ENCODE measurements around the gene LINC01488.

Gene LINC01488

DNA sequence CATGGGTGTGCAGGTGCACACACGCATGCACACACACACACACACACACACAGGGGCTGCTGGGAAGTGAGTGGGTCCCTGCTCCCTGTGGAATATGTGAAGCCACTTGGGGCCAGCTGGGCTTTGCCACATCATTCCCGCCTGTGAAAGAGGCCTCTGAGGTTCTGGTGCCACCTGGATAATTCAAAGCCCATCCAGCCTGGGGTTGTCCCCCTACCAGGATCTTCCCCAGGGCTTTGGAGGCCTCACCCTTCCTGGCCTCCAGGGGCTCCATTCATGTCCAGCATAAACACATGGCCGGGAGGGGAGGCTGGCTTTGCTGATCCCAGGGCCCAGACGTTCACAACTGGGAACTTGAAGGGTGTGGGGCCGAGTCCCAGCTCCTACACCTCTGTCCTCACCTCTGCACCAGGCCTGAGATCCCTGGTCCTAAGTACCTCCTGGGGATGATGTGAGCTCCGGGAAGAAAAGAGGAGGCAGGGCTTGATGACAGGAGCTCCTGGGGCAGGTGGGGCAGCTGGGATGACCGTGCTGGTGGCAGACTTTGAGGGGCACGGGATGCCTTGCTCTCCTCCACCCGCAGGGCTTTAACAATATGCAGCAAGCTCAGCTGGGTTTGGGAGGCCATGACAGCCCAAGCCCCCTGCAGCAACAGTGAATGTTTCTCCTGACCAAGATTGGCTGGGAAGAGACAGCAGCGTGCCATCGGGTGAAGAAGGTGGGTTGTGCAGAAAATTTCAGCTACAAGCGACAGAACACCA lies 14.2 kb downstream of the LINC01488 start:
- no peak for DNase-seq

DNA sequence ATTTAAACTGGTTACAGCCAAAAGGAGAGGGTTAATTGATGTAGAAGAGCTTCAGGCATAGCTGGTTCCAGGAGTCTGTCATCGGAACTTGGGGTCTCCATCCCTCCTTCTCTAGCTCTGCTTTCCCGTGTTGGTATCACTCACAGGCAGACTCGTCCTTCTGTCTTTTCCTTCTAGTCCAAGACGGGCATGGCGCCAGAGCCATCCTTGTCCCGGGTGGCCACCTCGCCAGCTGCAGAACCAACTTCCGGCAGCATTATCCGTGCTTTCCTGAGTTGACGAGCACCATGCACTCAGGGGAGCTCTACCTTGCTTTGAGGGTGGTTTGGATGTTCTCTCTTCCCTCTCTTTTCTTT lies 14.7 kb downstream of the LINC01488 start:
- DNase-seq: no peak

DNA sequence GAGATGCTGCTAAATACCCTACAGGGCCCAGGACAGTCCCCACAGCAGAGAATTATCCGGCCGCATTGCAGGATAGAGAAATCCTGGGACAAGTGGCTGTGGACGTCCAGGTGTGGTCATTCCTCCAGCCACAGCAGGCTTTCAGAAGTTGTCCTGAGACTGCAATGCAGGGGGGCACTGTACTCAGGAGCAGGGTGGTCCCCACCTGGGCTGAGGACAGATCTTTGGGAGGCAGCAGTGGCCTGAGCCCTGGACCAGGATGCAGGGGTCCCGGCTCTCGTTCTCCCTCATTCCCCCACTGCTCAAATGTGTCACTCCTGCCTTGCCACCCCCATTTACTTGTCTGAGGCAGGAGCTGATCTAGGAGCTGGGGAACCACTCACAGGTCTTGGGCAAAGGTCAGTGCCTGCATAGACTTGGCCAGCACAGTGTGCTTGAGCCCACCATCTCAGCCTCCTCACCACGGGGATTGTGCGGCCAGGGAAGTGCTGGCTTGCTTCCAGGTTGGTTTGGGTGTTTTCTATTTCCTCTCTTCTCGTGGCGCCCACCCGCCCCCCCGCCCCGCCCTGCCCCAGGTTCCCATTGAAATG lies 15.3 kb downstream of the LINC01488 start:
- DNase-seq: no peak

DNA sequence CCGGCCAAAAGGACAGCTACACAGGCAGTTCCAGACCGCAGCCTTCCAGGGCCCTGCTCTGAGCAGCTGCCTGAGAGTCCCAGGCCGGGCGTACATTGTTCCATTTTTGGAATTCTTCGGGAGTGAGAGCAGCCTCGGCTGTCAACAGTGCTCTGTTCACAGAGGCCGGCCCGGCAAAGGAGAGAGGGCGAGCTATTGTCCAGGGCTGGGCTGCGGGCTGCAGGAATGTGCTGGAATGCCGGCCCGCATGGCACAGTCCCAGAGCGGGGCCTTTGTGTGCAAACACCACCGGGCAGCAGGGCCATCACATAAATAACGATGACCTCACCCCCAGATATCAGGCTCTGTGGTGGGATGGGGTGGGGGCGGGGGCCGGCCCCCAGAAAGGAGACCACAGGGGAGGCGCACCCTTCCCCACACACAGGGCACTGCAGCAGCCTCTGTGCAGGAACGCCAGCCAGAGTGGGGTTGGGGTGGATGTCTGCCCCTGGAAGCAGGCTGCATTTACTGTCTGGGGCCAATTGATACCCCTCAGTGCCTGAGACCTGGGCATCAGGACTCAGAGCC lies 15.8 kb downstream of the LINC01488 start:
- DNase-seq: no peak

DNA sequence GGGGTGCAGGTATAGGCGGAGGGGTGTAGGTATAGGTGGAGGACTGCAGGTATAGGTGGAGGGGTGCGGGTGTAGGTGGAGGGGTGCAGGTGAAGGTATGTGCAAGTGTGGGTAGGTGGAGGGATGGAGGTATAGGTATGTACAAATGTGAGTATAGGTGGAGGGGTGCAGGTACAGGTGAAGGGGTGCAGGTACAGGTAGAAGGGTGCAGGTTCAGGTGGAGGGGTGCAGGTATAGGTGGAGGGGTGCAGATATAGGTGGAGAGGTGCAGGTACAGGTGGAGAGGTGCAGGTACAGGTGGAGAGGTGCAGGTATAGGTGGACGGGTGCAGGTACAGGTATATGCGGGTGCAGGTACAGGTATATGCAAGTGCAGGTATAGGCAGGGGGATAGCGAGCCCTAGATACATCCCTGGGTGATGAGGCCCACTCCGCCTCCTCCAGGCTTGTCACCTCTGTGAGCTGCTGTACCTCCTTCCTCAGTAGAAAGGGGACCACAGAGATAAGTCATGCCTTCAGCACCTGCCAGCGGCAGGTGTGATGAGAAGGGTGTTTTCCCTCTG lies 17.2 kb downstream of the LINC01488 start:
- no peak for DNase-seq

DNA sequence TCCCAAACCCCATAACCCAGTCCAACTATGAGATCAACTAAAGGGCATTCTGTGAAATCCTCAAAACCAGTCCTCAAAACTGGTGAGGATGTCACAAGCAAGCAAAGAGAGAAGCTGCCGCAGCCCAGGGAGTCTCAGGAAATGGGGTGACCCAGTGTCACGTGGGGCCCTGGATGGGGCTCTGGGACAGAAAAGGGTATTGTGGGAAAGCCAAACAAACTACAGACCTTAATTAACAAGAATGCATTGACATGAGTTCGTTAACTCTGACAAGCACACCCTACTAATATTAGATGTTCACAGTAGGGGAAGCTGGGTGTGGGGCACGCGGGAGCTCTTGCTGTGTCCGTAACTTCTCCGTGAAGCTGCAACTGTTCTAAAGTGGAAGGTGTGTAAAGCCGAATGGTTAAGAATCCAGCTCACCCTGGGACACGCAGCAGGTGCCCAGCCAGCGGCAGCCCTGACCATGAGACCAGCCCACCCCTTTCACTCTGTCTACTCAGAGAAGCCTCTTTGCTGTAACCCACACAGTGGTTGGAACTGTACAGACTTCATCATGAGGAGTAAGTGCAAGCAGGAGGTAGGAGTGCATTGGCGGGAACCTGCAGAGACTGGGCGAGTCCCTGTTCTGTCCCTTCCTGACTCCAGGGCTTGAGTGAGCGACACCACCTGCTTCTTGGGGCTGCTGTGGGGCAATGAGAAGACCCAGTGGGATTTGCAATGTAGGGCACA lies 17.9 kb downstream of the LINC01488 start:
- no peak for DNase-seq

DNA sequence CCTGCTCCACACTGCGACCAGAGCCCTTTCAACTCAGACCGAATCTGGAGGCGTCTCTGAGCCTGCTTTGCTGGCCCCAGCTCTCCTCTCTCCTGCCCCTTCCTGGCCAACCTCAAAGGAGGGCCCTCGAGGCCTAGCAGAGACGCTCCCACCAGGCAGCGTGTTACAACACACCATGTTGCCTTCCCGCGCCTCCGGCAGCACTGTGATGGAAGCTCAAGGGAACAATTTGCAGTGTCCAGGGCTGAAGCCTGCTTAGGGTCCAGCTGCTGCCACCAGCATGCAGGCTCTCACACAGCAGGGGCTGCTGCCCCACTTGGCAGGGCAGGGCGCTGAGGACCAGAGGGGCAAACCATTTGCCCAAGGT lies 18.4 kb downstream of the LINC01488 start:
- no peak for DNase-seq

DNA sequence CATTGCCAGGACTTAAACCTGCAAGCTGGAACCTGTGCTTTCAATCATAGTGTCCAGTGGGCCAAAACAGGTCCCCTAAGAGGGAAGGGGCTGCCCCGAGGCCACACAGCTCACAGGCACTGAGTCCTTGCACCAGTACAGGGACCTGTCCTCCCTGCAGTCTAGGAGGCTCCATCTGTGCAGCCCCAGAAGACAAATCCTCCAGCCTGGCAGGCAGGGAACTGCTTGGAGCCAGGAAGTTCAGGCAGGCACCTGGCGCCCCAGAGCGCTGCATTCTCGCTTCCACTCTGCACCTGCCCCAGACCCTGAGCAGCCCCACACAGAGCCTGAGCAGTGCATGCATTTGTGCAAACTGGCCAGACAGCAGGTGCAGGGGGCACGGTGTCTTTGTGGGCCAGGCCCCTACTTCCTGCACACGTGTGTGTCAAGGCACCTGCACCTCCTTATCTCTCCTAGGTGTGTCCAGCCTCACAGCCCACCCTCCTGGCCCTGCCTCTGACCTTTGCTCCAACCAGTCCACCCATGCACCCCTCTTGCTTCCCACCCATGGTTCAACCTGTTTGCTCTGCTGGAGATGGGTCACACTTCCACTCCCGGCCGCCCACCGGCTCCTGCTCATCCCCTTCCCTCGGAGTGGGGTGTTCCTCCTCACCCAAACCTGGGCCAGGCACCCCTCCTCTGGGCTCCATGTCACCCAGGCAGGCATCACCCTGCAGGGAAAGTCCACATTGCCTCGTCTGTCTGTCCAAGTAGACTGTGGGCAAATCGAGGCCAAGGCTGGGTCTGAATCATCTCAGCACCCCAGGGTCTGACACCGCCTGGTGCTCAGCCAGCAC lies 19.0 kb downstream of the LINC01488 start:
- no peak for DNase-seq

DNA sequence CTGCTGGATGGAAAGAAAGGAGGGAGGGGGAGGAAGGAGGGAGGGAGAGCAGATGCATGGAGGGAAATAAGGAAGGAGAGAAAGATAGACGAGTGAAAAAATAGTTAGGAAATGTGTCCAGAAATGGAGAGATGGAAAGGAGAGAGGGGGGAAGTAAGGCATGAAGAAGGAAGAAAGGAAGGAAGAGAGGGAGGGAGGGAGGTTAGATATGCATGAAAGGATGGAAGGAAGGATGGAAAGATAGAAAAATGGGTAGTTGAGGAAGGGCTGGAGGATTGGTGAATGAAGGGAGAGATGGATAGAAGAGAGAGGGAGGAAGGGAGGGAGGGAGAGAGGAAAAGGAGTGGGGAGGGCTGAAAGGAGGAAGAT lies 19.6 kb downstream of the LINC01488 start:
- no peak for DNase-seq

DNA sequence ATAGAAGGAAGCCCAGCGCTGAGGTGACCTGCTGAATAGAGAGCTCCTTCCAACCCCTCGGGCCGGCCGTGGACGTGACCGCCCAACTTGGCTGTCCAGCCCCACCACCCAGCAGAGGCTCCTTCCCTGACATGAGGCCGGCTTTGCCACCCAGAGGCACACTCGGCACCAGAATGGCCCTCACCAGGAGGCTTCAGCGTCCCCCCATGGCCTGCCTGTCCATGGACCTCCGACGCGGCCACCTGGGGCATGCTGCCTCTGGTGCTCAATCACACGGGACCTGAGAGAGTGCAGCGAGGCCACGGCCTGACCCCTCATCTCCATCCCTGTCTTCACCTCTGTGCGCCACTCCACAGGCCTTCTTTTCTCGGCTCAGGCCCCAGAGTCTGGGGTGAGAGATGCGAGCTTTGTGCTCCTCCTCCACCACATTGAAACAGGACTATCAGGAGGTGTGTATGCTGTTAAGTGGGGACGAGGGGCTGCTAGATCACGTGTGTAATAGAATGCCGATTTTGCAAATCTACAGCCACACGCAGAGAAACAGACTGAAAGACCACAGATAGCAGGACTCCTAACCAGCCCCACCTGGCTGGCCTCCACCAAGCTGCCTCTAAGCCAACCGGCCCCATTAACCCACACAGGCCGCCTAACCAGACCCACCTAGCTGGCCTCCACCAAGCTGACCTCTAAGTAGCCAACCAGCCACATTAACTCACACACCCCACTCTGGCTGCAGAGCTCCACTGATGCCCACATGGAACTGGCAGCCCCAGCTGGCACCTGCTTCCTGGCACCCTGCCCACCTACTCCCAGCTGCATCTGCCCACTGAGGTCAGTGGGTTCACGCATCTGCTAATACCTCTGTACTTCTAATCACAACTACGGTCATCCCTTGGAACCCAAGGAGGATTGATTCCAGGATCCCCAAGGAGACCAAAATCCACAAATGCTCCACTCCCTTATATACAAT lies 20.7 kb downstream of the LINC01488 start:
- DNase-seq: no peak

DNA sequence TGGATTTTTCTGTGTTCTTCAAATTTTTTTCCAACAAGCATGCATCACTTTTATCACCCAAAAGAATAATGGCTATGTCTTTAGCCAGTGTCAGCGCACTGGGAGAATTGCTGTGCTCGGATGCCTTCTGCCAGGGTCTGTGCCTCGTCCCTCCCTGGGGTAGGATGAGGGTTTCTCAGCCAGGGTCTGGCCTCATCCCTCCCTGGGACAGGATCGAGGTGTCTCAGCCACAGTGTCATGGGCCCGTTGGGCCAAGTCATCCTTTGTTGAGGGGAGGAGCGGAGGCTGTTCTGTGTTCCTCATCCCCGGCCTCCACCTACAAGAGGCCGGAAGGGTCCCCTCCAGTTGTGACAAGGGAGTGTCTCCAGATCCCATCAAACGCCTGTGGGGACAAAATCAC lies 22.7 kb downstream of the LINC01488 start:
- DNase-seq: no peak

DNA sequence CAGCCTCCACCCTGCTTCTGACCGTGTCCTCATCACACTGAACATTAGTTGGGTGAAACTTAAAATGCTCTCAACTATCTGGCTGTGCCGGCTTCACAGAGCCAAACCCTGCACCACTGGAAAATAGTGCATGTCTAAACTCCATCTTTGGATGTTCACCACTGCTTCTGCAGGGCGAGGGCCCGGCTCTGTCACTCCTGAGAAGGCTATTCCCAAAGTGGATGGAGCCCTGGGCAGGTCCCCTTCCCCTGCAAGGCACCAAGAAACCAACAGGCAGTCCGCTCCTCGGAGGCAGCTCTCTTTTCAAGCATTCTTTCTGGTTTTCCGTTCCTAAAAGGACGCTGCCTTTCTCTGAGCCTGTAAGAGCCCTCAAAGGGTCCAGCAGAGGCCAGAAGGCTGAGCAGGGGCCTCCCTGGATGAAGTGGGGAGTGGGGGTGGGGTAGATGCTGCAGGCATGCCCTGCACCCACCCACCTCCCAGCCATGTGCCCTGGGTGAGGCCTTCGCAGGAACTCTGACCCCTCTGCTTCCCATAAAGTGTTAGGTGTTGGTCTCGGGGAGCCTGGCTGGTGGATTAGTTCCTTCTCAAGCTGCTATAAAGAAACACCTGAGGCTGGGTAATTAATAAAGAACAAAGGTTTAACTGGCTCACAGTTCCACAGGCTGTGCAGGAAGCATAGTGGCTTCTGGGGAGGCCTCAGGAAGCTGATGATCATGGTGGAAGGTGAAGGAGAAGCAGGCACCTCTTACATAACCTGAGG lies 23.3 kb downstream of the LINC01488 start:
- DNase-seq: no peak

DNA sequence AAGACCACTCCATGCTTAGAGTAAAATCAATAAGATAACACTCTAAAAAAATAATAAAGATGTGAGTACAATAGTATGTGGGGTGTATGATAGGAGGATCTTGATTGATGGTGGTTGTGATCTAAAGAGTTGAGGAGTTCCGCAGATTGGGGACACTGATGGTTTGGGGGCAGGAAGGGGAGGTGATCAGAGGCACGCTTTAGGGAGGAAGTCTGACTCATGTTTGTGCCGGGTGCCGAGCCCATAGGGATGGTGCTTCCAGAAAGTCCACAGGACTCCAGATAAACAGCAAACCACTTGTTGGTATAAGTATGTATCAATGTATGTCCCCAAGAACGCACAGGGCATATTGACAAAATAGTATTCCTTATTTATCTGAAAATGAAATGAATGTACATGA lies 27.5 kb downstream of the LINC01488 start:
- DNase-seq: no peak

DNA sequence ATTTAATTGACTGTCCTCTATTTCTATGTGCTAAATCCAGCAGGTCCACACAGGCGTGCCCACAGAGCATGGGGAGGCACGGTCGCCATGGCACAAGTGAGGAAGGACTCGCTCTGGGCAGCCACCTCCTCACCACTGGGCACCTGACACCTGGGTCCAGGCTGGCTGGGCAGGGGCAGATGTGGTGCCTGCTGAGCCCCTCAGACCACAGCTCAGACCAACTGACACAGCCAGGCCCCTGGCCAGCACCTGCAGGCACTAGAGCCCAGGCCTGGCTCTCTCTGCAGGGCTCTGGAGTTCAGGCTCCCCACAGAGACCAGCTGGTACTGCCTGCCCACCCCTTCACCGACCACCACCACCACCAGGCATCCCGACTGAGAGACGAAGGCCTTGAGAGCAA lies 27.9 kb downstream of the LINC01488 start:
- no peak for DNase-seq

DNA sequence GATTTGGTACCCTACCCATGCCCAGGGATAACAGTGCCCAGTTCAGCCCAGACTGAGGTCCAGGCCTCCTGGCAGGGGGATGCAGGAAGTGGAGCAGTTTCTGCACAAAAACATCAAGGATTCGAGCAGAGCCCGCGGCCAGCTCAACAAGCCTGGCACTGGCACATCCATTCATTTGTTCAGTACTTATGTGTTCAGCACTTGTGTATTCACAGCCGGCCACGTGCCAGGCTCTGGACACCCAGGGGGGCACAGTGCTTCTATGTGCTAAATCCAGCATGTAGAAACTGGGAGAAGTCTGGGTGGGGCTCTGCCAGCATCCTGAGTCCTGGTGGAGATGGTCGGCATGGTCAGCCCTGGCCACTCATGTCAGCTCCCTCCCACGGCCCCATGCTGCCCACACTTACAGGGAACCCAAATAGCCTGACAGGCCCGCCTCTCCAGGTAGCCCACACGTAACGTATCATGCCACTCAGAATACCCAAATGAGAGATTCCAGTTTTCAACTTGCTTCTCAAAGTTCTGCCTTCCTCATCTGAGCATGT lies 28.5 kb downstream of the LINC01488 start:
- no peak for DNase-seq

DNA sequence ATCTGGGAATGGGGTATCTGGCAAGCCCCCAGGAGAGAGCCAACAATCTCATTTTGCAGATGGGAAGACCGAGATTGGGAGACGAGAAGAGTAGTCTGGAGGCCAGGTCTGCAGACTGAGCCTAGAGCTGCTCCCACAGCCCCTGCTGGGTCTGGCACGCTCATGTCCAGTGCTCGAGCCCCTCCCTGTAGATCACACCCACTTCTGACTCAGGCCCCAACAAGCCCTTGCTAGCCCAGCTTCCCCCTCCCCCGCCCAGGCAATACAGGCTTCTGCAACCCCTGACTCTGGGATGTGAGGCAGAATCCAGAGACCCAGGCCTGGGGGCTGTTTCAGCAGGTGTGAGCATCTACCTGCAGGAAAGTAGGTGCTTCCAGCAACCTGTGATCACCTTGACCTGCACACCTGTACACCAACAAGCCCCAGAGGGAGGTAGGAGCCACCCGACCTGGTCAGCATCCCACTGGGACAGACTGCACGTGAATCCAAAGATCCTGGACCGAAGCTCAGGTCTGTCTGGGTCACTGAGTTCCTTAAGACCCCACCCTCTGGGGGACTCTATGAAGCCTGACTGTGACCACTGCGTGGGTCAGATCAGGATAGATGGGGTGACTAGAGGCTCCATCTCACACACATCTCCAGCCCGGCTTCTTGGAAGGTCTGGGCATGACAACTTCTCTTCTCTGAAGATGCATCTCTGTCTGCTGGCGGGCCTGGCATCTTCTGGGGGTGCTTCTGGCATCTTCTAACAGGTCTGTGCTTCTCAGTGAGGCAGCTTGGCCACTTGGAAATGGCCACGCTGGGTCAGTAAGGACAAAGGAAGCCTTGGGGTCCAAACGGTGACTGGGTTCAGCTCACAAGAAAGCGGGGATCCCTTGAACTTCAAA lies 29.3 kb downstream of the LINC01488 start:
- no peak for DNase-seq

DNA sequence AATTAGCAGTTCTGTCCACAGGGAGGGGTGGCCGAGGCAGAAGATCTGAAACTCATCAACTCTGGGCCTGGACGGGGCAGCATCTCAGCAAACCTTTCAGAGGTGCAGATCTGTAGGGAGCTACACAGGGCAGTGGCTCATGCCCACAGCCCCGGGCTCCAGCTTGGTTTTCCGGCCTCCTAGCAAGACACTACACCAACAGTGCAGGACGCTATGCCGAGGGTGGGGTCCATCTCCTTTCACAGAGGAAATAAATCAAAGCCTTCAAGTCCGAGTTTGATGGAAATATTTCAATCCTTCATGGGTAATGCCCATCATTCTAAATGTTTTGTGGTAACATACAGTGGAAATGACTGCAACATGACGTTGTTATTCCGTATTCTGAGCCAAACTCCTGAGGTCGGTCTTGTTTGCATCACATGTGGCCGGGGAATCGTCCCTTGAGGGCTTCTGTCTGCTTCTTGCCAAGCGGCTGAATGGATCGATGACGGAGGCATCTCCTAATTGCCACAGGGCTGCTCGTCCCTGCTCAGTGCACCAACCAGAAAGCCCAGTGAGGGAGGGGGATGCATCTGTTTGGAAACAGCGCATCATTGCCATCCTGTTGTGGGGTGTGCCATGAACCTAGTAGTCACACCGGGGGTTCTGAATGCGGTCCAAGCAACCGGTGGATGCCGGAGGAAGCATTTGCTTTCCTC lies 30.0 kb downstream of the LINC01488 start:
- DNase-seq: no peak

DNA sequence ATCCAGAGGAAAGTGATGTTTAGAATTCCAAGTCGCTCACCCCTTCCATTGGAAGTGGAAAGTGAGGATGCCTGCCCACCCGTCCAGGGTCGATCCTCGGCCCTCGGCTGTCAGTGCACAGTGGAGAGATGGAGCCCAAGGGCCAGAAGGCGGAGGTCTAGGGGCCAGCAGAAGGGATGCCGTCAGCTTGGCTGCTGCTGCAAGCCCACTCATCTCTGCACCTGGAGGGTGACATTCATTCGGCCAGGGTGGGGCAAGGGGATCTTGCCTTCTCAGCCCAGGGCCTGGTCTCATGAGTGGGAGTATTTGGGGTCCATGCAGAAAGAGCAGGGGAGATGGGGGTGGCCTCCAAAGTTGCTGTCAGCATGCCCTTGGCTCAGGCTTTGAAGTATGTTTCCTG lies 30.7 kb downstream of the LINC01488 start:
- DNase-seq: no peak

DNA sequence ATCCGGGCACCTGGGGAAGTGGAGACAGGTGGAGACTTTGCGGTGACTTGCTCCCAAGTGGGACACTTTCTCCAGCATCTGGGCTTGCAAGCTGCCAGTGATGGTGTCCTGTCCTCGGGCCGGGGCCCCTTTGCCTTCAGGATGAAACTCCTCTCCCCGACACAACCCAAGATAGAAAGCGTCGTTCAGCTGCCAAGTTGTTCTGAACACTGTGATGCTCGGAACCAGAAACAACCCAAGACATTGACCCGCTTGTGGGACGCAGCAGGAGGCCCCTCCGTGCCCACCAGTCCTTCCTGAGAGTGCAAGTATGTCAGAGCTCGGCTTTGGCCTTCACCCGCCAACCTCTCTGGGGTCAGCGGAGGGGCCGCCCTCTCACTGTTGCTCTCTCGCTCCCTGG lies 31.3 kb downstream of the LINC01488 start:
- DNase-seq: no peak

Measured in NCI-H524 treated with DMSO at 0.1 percent for 48 hours (cell line).